Right ventricle myocardium inferior (tissue), 1 donor: Measurements from ENCODE around the gene H19. TPM values are rescaled to one million over a fixed set of nuclear protein-coding genes. Genes with fewer than 3 reads are reported as not detected.

Experiments
- ATAC-seq: fragments of 200-7000 bp; cut with Tn5 transposase; one replicate; pipeline ENCODE4 v1.9.1; 2020; ENCODE audit warnings: mild to moderate bottlenecking, moderate library complexity
- DNase-seq: peaks from one replicate; pipeline ENCODE4 v3.0.0; 2021; ENCODE audit errors: missing footprints
- intact Hi-C: fragments of 100-400 bp; cut with DNase I; formaldehyde crosslinking; loops from one replicate; pipeline ENCODE4 v1.11.0; 2022
- total RNA-seq: library from RNA; stranded (reverse); fragmentation: NEBNext Ultra II Directional; extraction: Animal tissue kit (Norgen Biotek cat#: 25700); gene quantifications from one replicate; pipeline ENCODE4 v1.2.1, GENCODE V29; 2021
- donor health status: DM: no; HTN: yes; CAD: no; lungs with severe emphysema.

Gene H19
- total RNA-seq, 1 donor from 2014 or later: 611 TPM

DNA sequence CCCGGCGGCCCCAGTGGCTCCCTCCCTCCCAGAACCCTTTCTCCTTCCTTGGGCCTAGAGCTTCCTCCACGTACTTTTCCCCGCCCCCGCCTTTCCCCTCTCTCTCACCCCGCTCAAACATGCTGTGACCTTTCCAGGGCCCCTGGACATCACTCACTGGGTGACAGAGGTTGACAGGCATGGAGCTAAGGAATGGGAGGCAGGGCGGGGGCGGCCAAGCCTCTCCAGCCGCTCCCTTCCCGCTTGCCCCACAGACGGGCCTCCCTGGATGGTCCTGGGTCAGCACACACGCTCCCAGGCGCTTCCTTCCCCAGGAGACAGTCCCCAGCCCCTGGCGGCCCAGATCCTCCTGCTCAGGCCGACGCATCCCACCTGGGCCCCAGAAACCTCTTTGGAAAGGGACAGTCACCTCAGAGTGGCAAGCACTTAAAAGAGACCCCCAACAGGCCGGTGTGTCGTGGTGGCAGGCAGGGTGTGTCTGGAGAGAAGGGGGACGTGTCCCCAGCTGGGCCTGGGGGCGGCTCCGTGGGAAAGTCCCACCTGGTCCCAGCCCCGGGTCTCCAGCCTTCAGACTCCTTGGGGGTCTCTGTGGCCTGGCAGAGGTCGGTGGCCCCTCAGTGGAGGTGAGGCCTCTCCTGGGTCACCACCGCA, 8.8 kb downstream of the H19 start:
- ATAC-seq (no peak), DNase-seq (peak; percentile 49)
- intact Hi-C loops: no loop called here

DNA sequence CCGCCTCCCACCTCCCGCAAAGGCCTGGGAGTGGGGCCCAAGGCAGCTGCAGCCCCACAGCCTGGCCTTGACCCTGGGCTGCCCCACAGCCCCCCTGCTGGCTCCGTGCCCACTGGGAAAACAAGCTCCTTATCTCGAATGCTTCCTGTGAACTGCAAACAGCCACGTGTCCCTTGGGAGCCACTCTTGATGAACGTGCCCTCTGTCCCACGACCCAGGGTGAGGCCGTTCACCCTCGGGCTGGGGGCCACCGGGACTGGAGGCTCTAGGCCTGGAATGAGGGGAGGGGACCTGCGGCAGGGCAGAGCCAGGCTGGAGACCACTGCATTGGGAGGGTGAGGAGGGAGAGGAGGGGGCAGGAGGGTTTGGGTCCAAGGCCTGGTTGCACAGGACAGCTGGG, 9.5 kb downstream of the H19 start:
- no peak for DNase-seq
- no peak for ATAC-seq
- intact Hi-C loops: no loop called here

DNA sequence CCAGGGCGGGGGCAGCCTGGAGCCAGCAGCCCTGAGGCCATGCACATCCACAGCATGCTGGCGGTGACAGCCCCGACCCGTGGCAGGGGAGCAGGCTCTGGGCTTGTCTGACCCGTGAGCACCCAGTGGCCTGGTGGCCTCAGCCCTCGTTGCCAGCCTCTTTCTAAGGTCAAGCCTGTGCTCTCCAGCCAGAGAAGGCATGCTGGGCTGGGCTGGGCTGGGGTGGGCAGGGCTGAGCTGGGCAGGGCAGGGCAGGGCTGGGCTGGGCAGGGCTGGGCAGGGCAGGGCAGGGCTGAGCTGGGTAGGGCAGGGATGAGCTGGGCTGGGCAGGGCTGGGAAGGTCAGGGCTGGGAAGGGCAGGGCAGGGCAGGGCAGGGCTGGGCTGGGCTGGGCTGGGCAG, 10.6 kb downstream of the H19 start:
- no peak for DNase-seq
- intact Hi-C loops: no loop called here
- no peak for ATAC-seq

DNA sequence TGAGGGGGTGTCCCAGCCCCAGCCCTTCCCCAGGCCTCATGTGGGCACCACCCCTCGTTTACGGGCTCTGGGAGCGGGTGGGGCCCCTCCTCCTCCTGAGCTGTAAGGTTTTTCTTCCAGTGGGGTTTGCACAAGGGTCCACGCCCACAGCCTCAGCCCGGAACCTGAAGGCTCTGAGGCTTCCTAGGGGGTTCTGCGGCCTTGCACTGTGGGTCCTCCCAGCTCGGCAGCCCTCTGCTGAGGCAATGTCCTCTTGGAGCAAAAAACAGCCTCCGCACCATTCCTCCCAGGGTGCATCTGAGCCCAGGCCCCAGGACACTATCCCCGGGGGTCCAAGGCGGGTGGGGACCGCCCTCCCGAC, 14.1 kb downstream of the H19 start:
- ATAC-seq (no peak), DNase-seq (no peak)
- intact Hi-C loops: no loop called here

DNA sequence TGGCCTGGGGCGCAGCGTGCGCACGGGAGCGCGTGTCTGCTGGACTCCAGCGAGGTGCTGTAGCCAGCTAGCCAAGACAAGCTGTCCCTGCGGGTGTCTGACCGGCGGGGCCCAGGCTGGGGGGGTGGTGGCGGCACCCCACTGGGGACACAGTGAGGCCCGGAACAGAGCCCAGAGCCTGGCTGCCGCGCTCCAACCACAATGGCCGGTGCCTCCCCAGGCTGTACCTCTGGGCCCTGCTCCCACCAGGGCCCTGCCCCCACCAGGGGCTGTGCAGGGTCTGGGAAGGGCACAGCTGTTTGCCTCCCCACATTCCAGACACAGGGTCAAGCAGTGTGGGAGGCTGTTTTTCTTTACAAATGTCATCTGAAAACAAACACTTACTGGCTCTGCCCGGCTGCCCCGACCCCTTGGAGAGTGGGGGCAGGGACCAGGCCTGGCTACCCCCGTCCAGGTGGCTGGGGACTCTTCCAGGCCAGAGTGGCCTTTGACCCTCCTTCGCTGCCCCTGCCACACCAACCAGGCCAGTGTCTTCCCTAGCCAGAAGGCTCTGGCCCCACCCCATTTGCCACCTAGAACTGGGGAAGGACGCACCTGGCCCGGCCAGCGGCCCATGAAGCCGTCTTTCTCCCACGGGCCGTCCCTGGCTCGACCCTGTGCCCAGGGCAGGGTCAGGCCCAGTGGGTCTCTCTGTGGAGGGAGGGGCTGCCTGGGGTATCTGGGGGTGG, 14.6 kb downstream of the H19 start:
- intact Hi-C loops: no loop called here
- DNase-seq (no peak), ATAC-seq (no peak)

DNA sequence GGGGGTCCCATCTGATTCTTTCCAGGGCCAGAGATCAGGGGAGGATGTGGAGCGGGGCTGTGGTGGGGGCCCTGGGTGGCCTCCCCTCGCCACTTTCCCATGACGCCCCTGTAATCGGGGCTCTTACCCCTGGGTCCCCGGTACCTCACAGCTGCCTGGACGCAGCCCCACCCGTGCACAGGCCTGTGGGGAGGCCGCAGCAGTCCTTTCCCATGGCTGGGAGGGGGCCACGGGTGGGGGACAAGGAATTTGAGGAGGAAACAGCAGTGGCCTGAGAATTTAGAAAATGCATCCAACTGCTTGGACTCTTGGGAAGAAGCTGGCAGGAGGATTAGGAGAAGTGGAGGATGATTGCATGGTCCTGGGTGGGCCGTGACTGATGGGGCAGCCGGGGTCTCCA, 18.0 kb downstream of the H19 start:
- DNase-seq (no peak), ATAC-seq (no peak)
- intact Hi-C loops: no loop called here

DNA sequence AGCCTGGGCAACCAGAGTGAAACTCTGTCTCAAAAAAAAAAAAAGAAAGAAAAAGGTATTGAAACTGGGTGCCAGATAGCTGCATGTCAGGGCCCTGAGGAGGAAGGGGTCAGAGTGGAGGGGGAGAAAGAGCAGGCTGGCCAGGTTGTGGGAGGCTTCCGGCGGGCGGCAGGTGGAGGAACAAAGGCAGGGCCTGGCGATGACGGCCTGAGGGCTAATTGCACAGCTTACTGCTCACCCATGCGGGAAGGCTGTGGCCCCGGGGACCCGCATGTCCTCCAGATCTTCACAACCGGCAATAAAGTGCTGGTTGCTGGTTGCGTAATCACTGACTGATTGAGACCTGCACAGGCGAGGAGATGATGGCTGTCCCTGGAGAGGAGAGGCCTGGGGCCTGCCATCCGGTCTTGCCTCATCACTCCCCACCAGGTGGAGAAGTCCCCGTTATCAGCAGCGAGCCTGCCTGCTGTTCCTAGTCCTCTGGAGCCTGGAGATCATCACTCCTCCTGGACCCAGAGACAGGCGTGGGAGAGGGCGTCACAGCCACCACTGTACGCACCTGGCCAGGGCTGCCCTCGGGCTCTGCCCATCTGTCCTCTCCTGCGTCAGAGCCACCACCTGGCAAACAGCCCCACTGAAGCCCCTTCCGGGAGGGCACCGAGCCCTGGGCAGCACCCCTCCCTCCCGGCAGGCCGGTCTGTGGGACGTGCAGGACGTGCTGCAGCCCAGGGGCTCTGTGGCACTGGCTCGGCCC, 18.7 kb downstream of the H19 start:
- peak; percentile 57 for ATAC-seq
- DNase-seq: no peak
- intact Hi-C loops: no loop called here

DNA sequence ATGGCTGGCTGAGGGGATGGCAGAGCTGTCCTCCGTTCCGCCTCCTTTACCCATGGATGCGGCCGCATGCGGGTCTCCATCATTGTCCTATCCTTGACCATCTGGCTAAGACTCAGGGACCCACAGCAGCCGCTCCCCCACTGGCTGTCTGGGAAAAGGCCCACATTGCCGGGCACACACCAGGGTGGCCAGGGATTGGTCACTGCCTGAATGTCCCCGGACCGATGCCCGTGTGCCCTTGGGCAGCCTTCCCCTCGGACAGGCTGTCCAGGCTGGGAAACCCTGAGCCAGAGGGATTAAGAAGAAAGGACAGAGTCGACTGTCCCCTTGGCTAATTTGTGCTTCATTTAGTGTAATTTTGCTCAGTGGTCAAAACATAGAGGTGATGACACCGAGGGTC, 22.5 kb downstream of the H19 start:
- intact Hi-C loops: no loop called here
- DNase-seq (no peak), ATAC-seq (no peak)

DNA sequence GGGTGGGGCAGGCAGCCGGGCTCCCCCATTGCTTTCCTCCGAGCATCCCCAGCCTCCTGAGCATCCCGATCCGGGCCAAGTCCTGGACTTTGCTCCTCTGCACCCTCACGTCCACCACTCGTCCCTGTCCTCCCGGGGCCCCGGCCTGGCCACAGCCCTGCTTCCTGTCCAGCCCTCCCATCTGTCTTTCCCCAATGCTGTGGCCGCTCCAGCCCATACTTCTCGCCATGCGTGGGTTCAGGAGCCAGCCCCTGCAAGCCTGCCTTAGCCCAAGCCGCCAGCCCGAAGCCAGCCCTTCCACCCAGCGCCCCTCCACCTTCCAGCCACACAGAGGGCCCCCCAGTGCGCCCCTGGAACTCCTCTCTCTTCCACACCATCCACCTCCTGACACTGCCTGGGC, 26.7 kb downstream of the H19 start:
- intact Hi-C loops: no loop called here
- no peak for ATAC-seq
- peak; percentile 16 for DNase-seq

DNA sequence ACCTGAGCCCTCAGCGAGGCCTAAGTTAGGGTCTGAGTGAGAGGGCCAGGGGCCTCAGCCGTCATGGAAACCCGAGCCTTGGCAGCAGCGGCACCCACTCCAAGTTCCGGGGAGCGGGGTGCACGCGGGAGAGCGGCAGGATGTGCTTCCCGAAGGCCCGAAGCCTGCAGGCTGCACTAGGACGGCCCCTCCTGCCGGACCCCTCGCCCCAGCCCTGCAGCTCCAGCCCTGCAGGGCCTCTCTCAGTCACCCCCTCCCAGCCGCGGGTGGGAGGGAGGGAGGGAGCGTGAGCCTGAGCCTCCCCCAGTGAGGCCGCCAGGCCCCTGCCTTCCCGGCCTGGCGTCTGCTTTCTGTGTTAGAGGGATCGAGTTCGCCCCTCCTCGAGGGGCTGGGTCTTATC, 27.9 kb downstream of the H19 start:
- DNase-seq: no peak
- intact Hi-C loops: no loop called here
- no peak for ATAC-seq

DNA sequence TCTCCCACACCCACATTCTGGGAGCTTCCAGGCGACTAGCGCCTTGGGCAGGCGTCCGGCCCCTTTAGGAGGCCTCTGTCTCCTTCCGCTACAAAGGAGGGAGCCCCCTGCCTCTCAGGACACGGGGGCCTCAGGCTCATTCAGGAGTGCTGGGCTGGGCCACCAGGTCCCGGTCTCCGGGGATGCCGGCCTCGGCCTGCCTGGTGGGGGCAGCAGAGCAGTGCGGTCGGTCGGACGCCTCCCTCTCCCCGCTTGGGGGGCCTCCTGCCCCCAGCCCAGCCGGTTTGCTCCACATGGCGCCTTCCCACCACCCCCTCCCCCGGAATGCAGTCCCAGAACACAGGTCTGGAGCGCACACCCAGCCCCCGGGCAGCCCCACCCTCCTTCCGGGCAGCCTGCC, 28.6 kb downstream of the H19 start:
- intact Hi-C loops: no loop called here
- ATAC-seq (peak; percentile 59), DNase-seq (no peak)

DNA sequence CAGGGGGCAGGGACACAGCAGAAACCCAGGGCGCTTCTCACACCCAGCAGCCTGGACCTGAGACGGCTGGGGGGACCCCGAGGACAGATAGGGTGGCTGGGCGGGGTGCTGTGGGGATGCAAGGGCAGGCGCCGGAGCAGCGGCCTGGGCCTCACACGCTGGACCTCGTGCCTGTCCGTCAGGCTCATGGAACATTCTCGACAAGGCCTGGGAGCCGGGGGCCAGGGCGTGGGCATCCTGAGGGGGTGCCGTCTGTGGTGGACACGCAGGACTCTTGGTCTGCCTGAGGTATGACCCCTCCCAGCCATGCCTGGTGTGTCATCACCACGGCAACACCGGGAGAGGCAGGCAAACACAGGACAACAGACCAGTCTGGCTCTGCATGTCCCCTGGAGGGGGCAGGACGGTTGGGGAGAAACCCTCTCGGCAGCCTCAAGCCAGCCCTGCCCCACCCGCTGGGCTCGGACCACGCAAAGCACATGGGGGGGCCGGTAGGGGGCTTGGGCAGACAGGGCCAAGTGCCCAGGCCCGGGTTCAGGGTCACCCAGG, 29.1 kb downstream of the H19 start:
- DNase-seq: no peak
- intact Hi-C loops: no loop called here
- ATAC-seq: peak; percentile 36

DNA sequence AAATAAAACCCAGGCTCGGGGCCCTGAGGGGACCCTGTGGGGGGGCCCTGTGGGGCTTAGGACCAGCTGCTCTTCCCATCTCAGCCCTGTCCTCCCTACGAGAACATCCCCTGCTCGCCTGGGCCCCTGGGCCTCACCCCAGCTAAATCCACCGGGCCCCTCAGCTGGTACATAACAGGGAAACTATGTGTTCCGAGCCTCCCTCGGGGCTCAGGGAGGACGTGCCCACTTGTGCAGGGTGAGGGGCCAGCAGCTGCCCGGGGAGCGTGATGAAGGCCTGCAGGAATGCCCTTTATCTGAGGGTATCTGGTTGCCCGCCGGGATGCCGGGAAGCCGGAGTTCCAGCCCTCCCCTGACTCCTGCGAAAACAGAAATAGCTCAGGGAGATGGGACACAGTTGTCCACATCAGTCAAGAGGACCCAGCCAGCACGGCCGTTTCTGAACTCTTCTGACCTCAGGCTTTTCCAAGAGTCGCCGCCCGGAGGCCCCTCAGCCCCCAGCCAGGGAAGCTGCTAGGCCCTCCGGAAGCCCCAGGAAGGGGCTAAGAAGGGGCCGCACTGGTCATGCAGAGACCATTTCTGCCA, 29.9 kb downstream of the H19 start:
- DNase-seq: no peak
- ATAC-seq: peak; percentile 44
- intact Hi-C loops: no loop called here

DNA sequence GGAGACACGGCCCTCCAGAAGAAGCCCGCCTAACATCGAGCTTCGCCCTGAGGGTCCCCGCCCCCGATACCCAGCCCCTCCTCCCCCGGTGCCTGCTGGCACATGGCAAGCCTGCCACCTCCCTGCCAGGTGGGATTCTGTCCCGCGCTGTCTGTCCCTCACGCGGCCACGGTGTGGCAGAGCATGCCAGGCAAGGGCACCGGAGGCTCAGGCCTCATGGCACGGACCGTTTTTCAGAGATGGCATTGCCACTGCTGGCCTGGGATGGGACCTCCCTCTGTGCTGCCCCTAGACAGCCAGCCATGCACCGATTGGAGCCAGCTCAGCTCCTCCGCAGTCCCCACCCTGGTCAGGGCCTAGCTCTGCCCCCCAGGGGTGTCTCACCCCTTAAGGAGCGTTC, 31.1 kb downstream of the H19 start:
- intact Hi-C loops: no loop called here
- ATAC-seq: no peak
- DNase-seq: no peak

DNA sequence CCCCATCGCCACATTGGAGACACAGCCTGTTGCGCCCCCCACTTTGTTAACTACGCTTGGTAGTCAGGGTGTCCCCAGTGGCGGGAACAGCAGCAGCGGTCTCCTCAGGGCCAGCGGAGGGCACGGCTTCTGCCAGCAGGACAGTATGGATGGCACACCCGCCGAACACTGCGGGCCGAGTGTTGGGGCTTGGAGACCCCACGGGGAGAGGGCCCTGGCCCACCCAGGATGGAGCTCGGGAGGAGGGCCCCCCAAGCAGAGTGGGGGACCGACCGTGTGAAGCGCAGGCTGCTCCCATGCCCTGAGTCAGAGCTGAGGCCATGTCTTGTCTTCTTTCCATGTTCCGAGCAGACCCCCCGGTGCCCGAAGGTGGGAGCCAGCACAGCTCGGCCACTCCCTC, 32.7 kb downstream of the H19 start:
- DNase-seq: peak; percentile 32
- intact Hi-C loops: no loop called here
- no peak for ATAC-seq

DNA sequence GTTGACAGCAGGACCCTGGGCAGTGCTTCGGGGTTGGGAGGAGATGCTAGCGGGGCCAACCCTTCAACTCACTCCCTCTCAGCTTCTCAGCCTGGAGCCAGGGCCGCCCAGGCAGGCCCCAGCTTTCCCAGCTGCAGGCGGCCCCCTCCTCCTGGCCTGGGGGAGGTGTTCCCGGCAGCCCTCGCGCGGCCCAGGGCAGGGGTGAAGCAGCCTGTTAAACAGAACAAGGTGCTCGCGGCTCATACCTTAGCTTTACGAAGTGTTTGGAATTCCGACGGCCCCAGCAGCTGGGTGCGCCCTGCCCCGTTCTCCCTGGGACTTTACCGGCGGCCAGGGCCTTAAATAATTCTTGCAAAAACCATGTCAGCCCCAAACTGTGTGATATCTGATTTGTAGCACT, 33.3 kb downstream of the H19 start:
- intact Hi-C loops: no loop called here
- no peak for ATAC-seq

DNA sequence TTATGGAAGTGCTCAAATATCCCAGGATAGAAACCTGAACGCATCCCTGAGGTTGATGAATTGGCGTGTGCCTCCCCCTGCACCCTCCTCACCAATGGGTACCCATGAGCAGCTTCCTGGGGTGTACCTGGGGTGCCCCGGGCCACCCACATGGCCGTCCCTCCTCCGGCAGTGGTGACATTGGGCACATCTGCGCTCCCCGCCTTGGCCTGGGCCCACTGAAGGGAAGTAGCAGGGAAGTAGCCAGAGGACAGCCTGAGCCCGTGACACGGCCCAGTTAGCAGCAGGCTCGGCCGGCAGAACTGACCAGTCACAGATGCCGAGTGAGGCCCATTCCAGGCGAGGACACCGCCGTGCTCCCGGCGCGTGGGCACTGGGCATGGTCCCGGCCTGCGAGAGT, 33.8 kb downstream of the H19 start:
- no peak for ATAC-seq
- intact Hi-C loops: no loop called here
- DNase-seq: no peak

More for the DNA sequence above, 33.3 kb downstream of the H19 start:
- no peak for DNase-seq

DNA sequence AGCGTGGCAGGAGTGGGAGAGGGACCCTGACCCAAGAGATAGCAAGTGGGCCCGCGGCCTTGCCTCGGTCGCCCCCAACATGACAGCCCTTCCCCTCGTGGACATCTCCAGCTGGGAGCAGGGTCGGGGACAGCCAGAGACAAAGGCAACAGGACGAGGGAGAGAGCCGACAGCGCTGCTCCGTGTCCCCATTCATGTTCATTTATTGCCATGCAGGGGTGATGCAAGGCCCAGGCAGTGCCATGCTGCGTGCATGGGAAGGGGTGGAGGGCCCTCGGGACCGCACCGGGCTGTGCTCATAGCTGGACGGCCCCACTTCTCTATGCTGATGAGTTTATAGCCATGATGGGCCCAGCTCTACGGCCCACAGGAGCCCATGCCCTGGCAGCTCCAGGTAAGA, 37.9 kb downstream of the H19 start:
- intact Hi-C loops: no loop called here
- ATAC-seq (no peak), DNase-seq (no peak)

DNA sequence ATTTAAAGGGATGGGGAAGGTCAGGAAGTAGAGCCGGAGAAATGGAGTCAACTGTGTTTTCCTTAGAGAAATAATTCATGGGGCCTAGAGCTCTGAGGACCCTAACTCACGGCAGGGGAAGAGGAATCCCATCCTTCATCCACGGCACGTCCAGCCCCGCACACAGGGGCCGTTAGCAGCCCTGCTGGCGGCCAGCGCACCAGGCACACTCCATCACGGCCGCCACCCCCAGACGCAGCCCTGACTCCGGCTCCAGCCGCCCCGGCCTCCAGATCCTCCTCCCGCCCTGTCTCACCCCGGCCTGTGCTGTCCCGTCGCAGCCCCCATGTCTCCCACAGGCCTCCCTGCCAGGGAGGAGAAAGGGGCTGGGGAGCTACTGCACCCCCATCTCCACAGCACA, 39.3 kb downstream of the H19 start:
- intact Hi-C loops: no loop called here
- no peak for ATAC-seq

More for the DNA sequence above, 39.3 kb downstream of the H19 start:
- no peak for DNase-seq
